Suppressor macrophage (primary cell): ENCODE data around the gene MCF2L.
"Not testable (repeated sequence)": the region's sequence is repeated elsewhere in the genome, so short reads cannot be mapped to it uniquely, and the experiment has no call there.

Experiments used
- DNase-seq, 4 experiments: peaks; one replicate each; pipeline ENCODE4 v3.0.0-alpha.2; 2020 to 2022

Gene MCF2L

DNA sequence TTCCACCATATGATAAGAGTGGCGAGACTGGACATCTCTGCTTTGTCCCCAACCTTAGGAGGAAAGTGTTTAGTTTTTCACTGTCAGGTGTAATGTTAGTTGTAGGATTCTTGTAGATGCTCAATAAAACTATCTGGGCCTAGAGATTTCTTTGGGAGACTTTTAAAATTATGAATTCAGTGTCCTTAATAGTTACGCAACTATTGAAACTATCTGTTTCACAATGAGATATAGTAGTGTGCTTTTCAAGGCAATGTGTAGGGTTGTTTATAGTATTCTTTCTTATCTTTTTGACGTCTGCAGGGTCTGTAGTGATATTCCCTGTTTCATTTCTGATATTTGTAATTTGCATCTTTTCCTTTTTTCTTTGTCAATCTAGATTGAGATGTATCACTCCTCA is 103.4 kb downstream of the MCF2L start:
- no peak for DNase-seq

DNA sequence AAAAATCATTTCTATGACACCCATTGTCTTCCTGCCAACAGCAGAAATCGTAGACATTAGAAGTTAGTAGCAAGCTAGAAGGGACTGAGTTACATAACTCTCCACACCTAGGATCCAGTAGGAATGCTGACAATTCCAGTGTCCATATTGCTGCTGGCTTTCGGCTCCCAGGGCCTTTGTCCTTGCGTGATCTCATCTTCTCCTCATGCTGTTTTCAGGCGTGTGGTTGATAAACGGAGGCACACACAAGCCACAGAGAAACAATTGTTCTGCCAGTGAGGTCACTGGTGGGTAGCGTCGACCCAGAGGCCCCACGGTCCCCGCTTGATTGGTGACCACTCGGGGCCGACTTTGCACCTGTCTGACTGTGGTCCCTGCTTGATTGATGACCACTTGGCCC is 104.9 kb downstream of the MCF2L start:
- DNase-seq, result no peak

DNA sequence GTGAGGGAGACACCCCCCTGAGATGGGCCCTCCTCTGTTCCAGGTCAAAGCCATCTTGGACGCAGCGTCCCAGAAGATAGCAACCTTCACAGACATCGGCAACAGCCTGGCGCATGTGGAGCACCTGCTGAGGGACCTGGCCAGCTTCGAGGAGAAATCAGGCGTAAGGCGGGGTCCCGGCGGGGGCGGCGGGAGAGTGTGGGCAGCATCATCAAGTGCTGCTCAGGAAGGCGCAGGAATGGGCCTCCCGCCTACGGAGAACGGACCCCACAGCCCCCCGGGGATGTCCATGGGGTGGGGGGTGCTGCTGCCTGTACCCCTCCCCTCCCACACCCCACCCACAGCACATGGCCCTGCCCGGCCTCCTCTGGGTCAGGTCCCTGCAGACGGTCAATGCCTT is 105.4 kb downstream of the MCF2L start:
- DNase-seq, result no peak

DNA sequence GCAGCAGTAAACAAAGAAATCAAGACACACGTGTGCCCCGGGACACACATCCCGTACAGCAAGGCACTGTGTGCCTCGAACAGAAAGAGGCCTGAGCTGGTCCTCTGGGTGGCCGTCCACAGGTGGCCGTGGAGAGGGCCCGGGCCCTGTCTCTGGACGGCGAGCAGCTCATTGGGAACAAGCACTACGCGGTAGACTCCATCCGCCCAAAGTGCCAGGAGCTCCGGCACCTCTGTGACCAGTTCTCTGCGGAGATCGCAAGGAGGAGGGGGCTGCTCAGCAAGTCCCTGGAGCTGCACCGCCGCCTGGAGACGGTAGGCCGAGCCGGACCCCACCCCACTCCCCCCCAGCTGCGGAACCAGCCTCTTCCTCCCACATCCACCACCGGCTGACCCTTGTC is 105.9 kb downstream of the MCF2L start:
- no peak for DNase-seq

DNA sequence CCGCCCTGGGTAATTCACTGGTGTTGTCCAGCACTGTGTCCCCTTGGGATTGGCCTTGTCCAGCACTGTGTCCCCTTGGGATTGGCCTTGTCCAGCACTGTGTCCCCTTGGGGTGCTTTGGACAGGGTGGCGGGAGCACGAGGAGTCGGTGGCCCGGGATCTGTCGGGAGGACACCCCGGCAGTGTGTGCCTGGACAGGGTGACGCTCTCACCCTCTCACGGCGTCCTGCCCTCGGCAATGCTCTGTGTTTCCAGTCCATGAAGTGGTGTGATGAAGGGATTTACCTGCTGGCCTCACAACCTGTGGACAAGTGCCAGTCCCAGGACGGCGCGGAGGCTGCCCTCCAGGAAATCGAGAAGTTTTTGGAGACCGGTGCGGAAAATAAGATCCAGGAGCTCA is 106.7 kb downstream of the MCF2L start:
- no peak for DNase-seq

DNA sequence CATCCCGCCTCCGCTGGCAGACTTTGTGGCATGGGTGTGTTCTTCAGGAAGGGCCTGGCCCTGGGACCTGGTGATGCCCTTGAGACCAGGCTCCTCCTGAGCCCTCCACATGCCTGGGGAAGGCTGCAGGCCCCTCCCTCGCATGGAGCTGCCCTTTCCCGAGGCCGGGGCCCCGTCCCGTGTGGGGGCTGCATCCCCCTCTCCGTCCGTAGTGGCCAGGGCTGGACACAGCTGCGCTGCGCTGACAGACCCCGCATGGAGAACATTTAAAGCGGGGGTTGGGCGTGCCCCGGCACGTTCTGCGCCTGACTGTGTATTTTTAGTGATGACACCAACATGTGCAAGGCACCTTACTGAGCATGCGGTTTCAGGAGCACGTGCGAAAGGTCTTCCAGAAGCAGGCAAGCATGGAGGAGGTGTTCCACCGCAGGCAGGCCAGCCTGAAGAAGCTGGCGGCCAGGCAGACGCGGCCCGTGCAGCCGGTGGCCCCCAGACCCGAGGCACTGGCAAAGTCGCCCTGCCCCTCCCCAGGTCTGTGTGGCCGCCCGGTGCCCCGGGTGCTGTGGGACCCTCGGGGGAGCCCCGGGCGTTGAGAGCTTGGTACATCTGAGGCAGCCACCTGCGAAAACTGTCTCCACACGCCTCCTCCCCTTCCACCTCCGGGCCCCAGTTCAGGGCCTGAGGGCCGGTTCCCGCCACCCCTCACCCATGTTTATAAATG is 107.8 kb downstream of the MCF2L start:
- DNase-seq, result no peak

DNA sequence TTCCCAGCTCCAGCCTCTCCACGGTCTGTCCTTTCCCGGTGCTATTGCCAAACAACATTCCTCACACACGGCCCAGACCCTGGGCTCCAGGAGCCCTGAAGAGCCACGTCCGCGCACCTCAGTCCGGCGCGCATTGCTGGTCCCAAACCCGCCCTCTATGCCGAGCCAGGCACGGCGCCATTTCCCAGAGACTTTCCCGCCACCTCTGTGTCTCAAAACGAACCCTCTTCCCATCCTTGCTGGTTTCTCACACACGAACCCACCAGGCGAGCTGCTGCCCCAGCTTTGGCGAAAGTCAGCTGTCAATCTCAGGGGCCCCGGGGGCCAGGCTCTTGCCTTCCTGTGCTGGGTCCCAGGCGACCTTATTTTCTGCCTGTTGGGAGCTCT is 108.5 kb downstream of the MCF2L start:
- DNase-seq, result no peak

DNA sequence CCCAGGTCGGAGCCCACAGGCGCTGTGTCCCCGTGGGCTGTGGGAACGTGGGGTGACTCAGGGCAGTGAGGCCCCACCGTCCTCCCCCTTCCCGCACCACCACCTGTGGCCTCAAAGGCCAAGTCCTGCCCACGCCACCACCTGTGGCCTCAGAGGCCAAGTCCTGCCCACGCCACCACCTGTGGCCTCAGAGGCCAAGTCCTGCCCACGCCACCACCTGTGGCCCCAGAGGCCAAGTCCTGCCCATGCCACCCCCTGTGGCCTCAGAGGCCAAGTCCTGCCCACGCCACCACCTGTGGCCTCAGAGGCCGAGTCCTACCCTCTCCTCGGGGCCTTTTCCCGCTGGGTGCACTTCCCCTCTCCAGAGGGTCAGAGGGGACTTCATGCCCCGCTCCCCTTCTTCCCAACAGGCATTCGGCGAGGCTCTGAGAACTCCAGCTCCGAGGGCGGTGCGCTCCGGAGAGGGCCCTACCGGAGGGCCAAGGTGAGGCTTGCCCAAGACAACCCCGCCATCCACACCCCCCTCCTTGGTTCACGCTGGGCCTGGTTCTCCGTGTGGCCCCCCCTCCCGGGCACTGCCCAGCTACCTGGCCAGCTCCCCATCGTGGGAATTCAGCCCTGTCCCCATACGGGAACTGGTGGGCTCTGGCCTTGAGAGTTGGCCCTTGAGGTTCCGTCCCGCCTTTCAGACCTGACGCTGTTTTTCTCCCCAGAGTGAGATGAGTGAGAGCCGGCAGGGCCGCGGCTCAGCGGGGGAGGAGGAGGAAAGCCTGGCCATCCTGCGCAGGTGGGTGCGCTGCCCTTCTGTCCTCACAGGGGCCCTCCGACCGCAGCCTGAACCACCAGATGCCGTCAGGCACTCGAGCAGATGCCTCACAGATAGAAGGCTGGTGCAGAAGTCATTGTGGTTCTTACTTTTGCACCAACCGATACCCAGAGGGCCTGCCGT is 109.2 kb downstream of the MCF2L start:
- DNase-seq, result no peak

DNA sequence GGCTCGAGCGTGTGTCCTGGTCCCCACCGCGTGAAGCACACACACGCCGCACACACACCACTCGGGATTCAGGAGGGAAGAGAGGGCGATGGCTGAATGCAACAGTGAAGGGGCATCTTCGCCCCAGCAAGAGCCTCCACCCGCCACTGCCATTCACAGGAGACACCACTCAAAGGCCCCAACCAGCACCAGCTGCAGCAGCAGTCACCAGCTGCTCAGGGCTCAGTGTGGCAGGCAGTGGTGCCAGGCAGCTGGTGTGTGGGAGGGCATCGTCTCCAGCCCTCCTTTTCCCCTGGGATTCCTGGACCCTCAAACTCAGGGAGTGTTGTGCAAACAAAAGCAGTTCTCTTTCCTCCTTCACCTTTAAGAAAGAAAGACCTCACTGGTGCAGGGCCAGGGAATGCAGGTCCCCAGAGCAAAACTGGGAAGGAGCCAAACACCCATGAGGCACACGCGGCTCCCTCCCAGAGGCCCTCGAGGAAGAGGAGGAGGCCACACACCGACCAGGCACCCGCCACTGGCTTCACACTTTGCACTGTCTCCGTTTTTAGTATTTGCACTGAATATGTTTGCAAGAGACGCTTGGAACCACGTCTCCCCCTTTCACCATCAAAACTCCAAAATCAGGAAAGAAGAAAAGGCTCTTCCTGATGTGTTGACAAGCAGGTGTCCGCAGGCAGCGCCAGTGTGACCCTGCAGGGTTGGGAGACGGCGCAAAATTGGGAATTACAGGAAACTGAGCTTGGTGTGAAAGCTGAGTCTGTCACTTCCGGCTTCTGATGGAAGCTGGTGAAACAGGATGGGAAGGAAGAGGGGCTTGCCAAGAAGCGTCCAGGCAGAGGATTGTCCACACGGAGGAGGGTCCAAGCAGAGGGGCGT is 110.1 kb downstream of the MCF2L start:
- DNase-seq, result no peak

DNA sequence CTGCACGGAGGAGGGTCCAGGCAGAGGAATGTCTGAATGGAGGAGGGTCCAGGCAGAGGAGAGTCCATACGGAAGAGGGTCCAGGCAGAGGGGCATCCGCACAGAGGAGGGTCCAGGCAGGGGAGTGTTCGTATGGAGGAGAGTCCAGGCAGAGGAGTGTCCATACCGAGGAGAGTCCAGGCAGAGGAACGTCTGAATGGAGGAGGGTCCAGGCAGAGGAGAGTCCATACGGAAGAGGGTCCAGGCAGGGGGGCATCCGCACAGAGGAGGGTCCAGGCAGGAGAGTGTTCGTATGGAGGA is 110.7 kb downstream of the MCF2L start:
- DNase-seq, result not testable (repeated sequence)

- DNase-seq, result no peak
These were observed 111.4 kb downstream of the MCF2L start for GRCh38 chr13:113080361-113080831.

DNA sequence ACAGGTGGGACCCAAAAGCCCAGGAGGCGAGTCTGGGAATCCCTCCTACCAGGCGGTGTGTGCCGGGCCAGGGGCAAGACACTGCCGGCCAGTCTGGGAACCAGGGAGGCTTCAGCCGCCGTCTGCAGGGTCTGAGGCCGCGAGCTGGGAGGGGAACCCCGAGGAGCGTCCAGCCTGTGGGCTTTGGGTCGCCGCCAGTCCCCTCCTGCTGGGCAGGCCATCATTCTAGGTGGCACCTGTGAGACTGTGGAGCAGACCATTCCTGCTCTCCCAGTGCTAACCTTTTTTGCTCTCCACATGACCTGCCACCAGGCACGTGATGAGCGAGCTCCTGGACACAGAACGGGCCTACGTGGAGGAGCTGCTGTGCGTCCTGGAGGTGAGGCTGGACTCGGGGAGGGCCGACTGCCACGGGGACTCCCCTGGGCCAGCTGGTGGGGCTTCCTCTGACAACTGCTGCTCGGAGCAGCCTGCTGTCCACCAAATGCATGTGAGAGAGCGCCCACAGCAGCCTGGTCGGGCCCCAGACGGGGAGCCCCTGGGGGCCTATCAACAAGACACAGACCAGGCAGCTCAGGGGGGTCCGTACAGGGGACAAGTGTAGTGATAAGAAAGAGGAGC is 112.0 kb downstream of the MCF2L start:
- DNase-seq, result no peak

DNA sequence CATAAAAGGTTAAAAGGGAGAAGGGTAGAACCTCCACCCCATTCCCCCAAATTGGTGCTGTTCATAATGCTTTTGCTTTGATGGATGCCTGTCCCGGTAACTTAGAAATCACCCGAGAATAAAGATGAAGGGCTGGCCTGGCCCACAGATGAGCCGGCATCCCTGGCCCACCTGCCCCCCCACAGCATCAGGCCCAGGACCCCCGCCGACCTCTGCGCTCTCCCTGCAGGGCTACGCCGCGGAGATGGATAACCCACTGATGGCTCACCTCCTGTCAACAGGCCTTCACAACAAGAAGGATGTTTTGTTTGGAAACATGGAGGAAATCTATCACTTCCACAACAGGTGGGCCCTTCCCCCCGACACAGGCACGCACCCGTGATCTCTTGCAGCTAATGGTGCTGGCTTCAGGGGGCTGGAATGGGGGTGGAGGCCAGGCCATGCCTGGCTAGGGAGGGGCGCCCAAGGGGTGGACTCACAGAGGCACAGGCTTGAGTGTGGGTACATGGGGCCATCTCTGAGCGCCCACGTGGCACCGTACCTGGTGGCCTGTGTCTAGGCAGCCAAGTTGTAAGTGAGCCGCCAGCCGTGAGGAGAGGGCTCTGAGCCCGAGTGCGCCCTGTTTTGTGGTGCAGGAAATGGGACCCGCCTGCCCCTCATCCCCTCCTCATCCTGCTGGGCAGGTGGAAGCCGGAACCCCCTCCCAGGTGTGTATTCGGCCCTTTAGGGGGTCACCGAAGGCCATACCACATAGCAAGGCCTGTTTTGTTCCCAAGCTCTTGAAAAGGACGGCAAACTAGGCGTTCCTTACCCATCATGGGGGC is 113.4 kb downstream of the MCF2L start:
- DNase-seq, result no peak

DNA sequence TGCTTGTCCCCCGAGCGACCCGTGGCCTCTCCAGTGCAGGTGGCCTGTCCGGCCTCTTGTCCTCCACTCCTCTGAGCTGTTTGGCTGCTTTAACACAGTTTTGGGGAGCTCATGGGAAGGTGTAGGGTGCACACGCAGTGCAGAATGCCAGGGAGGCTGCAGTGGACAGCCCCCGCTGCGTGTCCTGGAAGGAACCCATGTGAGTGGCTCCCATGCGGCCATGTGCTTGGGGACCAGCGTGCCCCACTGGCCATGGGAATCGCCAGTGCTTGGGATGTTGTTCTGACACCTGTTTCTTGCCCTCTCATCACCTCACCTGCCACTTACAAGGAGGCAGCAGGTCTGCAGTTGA is 114.0 kb downstream of the MCF2L start:
- DNase-seq, result no peak

- DNase-seq, result no peak
These were observed 114.5 kb downstream of the MCF2L start for GRCh38 chr13:113083402-113084061.

DNA sequence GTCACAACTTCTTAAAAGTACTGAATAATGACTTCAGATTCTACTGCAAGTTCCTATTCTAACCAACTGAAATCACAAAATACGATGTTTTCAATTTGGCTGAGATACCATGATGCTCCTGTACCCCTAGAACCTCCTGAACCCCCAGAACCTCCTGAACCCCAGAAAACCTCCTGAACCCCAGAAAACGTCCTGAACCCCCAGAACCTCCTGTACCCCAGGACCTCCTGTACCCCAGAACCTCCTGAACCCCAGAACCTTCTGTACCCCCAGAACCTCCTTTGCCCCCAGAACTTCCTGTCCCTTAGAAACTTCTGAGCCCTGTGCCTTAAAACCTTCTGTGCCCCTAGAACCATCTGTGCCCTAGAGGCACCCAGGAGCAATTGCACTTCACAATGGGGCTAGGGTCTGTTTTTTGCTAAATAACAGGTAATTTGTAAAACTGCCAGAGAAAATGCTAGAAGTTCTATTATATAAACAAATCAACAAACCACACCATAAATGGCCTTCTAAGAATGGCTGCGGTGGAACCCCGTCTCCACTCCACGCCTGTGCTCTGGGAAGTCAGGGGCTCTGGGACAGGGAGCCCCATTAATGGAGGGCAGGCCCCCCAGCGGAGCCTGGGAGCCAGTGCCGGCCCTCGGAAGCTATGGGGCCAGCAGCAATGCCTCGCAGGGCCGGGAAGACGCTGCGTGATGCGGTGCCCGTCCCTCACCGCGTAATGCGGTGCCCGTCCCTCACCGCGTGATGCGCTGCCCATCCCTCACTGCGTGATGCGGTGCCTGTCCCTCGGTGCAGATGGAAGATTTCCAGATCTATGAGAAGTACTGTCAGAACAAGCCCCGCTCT is 115.3 kb downstream of the MCF2L start:
- DNase-seq, result no peak

GRCh38 chr13:113084943-113085540 is 116.0 kb downstream of the MCF2L start:
- no peak for DNase-seq

DNA sequence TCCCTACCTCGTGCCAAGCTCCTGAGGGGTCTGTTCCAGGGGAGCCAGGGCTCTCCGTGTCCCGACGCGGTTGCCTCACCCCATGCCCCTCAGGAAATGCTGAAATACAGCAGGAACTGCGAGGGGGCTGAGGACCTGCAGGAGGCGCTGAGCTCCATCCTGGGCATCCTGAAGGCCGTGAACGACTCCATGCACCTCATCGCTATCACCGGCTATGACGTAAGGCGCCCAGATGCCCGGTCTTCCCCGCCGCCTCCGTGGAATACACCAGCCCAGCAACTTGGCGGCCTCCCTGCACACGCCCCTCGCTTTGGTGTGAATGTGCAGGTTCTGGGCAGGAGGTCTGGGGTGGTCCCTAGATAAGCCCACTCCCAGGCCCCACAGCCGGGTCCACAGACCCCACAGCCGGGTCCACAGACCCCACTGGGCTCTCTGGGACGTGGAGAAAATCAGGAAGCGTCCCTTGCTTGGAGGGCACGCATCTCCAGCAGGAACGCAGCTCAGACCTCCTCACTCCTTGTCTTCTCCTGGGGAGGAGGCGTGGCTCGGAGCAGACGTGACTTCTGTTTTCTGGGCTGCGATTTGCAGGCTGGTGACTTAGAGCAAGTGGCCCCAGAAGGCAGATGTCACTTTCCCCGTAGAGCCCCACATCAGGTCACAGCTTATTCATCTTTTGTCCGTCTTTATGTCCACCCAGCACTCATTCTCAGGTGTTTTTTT is 117.2 kb downstream of the MCF2L start:
- no peak for DNase-seq
